Head of caudate nucleus (tissue), 42 donors: Measurements from ENCODE around the gene HIC2.
"Not testable (repeated sequence)": the region's sequence is repeated elsewhere in the genome, so short reads cannot be mapped to it uniquely, and the experiment has no call there.

Experiments
- DNase-seq, 42 donors: peaks; one replicate each; pipeline versions ENCODE4 v3.0.0 to v3.0.0-alpha.2; 2020 to 2021; ENCODE audit warnings: mixed read lengths in 7 of 42
- intact Hi-C: fragments of 100-400 bp; cut with DNase I; formaldehyde crosslinking; loops from one replicate; pipeline ENCODE4 v1.15.0; 2022

Gene HIC2, protein sequence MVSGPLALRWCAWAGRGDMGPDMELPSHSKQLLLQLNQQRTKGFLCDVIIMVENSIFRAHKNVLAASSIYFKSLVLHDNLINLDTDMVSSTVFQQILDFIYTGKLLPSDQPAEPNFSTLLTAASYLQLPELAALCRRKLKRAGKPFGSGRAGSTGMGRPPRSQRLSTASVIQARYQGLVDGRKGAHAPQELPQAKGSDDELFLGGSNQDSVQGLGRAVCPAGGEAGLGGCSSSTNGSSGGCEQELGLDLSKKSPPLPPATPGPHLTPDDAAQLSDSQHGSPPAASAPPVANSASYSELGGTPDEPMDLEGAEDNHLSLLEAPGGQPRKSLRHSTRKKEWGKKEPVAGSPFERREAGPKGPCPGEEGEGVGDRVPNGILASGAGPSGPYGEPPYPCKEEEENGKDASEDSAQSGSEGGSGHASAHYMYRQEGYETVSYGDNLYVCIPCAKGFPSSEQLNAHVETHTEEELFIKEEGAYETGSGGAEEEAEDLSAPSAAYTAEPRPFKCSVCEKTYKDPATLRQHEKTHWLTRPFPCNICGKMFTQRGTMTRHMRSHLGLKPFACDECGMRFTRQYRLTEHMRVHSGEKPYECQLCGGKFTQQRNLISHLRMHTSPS

GRCh38 chr22:21417227-21417746, at the start of gene HIC2:
TSS of gene HIC2 (plus strand) at chr22:21417371. CDS start at chr22:21442832, 25,461 bp downstream.
- intact Hi-C loops = not testable (repeated sequence)
- DNase-seq = peak in 14 of 42 donors; percentile 1 to 45 (median 20)

- DNase-seq, intact Hi-C loops: not testable (repeated sequence)
Measured at GRCh38 chr22:21368603-21369310, 48.4 kb upstream of the HIC2 start.

GRCh38 chr22:21375880-21376279, 41.3 kb upstream of the HIC2 start:
- intact Hi-C loops, DNase-seq: not testable (repeated sequence)

GRCh38 chr22:21383701-21384467, 33.3 kb upstream of the HIC2 start, which contains the start of gene RIMBP3B:
TSS of gene RIMBP3B (plus strand) at chr22:21383751. CDS start at chr22:21383859, 108 bp downstream.
- intact Hi-C loops, DNase-seq: not testable (repeated sequence)

GRCh38 chr22:21384468-21385357, 32.5 kb upstream of the HIC2 start:
- DNase-seq, intact Hi-C loops: not testable (repeated sequence)

GRCh38 chr22:21389480-21389879, 27.7 kb upstream of the HIC2 start:
- intact Hi-C loops = not testable (repeated sequence)

GRCh38 chr22:21390013-21390412, 27.2 kb upstream of the HIC2 start:
- intact Hi-C loops, DNase-seq: not testable (repeated sequence)

More at GRCh38 chr22:21389480-21389879, 27.7 kb upstream of the HIC2 start:
- not testable (repeated sequence) for DNase-seq

DNA sequence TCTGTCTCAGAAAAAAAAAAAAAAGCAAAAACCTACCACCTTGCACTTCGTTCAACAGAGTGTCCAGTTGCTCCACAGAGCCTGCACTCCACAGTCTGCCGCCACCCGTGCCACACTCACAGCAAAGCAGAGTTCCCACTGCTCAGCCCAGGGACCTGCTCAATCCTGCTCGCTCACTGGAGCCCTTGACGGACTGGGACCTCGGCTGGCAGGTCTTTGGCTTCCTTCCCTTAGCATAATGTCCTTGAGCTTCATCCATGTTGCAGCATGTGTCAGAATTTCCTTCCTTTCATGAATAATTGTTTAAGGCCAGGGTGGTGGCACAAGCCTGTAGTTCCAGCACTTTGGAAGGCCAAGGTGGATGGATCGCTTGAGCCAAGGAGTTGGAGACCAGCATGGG, 22.6 kb upstream of the HIC2 start:
- intact Hi-C loops, DNase-seq: not testable (repeated sequence)

DNA sequence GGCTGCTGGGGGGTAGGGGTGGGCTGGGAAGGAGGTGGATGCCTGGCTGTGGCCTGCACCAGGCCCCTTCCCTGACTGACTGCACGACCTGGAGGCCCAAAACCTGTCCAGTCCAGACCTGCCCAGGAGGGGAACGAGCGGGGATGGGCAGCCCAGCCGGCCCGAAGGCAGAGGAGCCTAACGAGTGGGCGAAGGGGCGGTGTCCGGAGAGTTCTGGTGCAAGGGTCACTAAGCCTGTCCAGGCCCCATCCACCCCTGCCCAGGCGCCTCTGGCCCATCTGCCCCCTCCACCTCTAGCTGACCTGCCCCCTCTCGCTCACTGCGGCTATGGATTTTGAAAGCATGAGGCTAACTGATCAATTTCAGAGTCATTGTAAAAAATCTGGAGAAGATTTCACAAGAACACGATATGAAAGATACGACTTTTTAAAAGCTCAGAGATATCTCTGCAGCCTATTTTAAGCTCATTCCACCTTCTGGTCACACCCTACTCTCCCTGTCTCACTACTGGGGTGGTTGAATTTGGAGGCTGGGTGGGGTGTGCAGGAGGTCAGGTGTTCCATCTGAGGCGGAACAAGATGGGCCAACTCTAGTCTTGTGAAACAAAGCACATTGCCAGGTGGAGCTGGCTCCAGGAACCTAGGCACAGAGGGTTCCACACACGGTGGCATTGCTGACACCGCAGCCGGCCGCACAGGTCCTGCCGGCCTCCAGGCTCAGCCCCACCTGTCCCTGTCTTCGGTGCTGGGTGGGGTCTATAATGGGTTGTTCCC, 15.8 kb upstream of the HIC2 start:
- DNase-seq, intact Hi-C loops: not testable (repeated sequence)

DNA sequence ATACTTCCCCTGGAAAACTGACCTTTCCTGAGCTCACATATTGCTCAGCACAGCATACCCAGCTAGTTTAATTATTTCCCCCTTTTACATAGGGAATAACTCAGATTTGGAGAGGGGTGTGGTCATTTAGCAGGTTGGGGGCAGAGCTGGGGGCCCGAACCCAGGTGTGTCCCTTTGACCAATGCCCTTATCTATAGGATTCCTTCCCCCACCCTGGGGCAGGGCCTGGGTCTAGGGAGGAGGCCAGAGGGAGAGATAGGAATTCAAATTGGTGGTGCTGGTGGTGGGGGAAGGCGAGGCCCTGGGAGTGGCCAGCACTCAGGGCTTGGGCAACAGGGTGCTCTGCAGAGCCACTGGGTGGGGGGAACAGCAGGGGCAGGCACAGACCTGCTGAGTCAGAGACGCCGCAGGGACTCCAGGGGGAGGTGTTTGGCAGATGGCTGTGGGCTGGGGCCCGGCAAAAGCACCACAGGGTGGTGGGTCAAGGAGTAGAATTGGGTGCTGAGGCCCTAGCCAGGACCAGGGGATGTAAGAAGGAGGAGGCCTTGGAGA, 14.3 kb upstream of the HIC2 start:
- DNase-seq, intact Hi-C loops: not testable (repeated sequence)

GRCh38 chr22:21407139-21407538, 10.0 kb upstream of the HIC2 start:
- DNase-seq, intact Hi-C loops: not testable (repeated sequence)

DNA sequence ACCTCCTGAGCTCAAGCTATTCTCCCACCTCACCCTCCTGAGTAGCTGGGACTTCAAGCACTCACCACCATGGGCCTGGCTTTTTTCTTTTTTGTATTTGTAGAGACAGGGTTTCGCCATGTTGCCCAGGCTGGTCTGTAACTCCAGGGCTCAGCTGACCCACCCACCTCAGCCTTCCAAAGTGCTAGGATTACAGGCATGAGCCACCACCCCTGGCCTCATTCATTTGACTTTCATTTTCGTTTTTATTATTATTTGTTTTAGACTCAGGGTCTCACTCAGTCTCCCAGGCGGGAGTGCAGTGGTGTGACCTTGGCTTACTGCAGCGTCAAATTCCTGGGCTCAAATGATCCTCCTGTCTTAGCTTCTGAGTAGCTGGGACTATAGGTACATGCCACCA, 9.4 kb upstream of the HIC2 start:
- intact Hi-C loops, DNase-seq: not testable (repeated sequence)

GRCh38 chr22:21416375-21416774, 796 bp upstream of the HIC2 start:
- DNase-seq = peak in 1 of 42 donors; percentile 15
- intact Hi-C loops = not testable (repeated sequence)

- intact Hi-C loops = not testable (repeated sequence)
- DNase-seq = peak in 27 of 42 donors; percentile 1 to 56 (median 19)
Measured at GRCh38 chr22:21417853-21418252, 682 bp downstream of the HIC2 start.

DNA sequence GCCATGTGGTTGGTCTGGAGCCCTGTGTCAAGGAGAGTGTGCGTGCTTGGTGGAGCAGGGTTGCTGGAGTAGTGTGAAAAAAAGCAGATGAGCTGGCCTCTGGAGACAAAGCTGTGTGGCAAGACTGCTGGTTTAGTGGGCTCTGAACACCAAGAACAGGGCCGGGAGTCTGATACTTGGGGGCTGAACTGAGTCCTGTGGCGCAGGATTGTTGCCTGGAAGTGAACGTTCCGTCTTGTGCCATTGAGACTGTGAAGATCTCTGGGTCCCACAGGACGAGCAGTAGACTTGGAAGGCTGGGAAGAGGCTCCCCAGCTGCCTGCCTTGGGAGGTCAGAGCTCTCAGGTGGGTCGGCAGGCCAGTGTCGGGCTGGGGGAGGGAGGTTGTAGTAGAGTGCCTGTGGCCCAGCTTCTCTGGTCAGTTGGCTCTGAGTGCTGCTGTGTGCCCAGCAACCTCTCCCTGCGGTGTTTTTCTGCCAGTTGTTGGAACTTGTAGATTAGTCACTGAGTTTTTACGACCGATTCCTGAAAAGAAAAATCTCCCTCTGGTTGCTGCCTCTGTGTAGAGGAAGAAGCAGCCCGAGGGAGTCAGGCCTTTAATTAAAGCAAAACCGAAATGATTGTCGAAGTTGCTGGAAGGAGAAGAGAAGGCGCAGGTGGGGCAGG, 1.9 kb downstream of the HIC2 start:
- intact Hi-C loops = not testable (repeated sequence)
- DNase-seq = peak in 7 of 42 donors; percentile 1 to 32 (median 10)
